ENCODE data around the gene UGT1A1.

Gene UGT1A1

GRCh38 chr2:233818639-233819621 lies 58.9 kb downstream of the UGT1A1 start:
- DNase-seq = no peak

- no peak for DNase-seq
Measured at GRCh38 chr2:233819884-233820773, 60.1 kb downstream of the UGT1A1 start.

- DNase-seq = no peak
Measured at GRCh38 chr2:233820774-233821105, 60.7 kb downstream of the UGT1A1 start.

GRCh38 chr2:233821196-233821595 lies 61.1 kb downstream of the UGT1A1 start:
- no peak for DNase-seq

- DNase-seq = no peak
Measured at GRCh38 chr2:233821709-233822100, 61.6 kb downstream of the UGT1A1 start.

GRCh38 chr2:233822101-233822771 lies 62.2 kb downstream of the UGT1A1 start:
- DNase-seq = no peak
